Kidney (tissue), 14 donors: Measurements from ENCODE around the gene IRAK2. TPM values are rescaled to one million over a fixed set of nuclear protein-coding genes. Genes with fewer than 3 reads are reported as not detected.
A peak's percentile ranks its signal among the peaks of the same experiment; 100 is the strongest.

ENCODE experiments used
- DNase-seq, 5 donors: peaks; one replicate each; pipeline ENCODE4 v3.0.0-alpha.2; 2013 to 2020
- FAIRE-seq: peaks from 2 replicates; lab custom pipeline; 2012; peaks lifted over from hg19 to GRCh38; lab: Jason Lieb, UNC
- H3K27ac ChIP-seq, 2 donors: one replicate each; pipeline ENCODE4 v1.7.0; 2013; ENCODE audit warnings: low read depth in 2 of 2, low read length in 2 of 2, inconsistent platforms in 1 of 2
- H3K27me3 ChIP-seq: one replicate; pipeline ENCODE4 v1.7.1; 2013; ENCODE audit warnings: low read length, inconsistent platforms; ENCODE audit not compliant: control insufficient read depth, insufficient read depth
- H3K36me3 ChIP-seq, 3 donors: one replicate each; pipeline versions ENCODE4 v1.7.0 to v1.7.1; 2013; ENCODE audit warnings: low read length in 3 of 3, control low read depth in 1 of 3, inconsistent platforms in 1 of 3; ENCODE audit not compliant: insufficient read depth in 3 of 3, control insufficient read depth in 2 of 3
- H3K4me1 ChIP-seq, 3 donors: one replicate each; pipeline versions ENCODE4 v1.7.0 to v1.7.1; 2013; ENCODE audit warnings: low read length in 3 of 3, inconsistent platforms in 1 of 3, low read depth in 1 of 3; ENCODE audit not compliant: control insufficient read depth in 2 of 3, insufficient read depth in 2 of 3
- H3K4me3 ChIP-seq, 3 donors: one replicate each; pipeline versions ENCODE4 v1.7.0 to v1.8.1; 2013; ENCODE audit warnings: low read length in 3 of 3, control low read depth in 1 of 3, inconsistent platforms in 1 of 3
- H3K9ac ChIP-seq, 3 donors: one replicate each; pipeline versions ENCODE4 v1.7.0 to v1.7.1; 2013; ENCODE audit warnings: low read length in 3 of 3, control low read depth in 1 of 3, inconsistent platforms in 1 of 3
- H3K9me3 ChIP-seq, 3 donors: one replicate each; pipeline versions ENCODE4 v1.7.0 to v1.7.1; 2013; ENCODE audit warnings: low read length in 3 of 3, control low read depth in 1 of 3, inconsistent platforms in 1 of 3; ENCODE audit not compliant: control insufficient read depth in 2 of 3, insufficient read depth in 1 of 3
- intact Hi-C: fragments of 100-400 bp; cut with DNase I; formaldehyde crosslinking; loops from one replicate; pipeline ENCODE4 v1.11.1; 2022
- polyA plus RNA-seq: library from polyadenylated mRNA; stranded (reverse); fragments of 350-450 nt; fragmentation: Illumina TruSeq; extraction: RNeasy Lipid Tissue Mini Kit (QIAGEN cat#74804); gene quantifications from one replicate; pipeline ENCODE4 v1.2.3, GENCODE V29; 2014; ENCODE audit warnings: low read depth, low replicate concordance; ENCODE audit not compliant: insufficient read depth
- total RNA-seq: library from RNA; stranded (reverse); fragmentation: NEBNext Ultra II Directional; extraction: Animal tissue kit (Norgen Biotek cat#: 25700); gene quantifications from one replicate; pipeline ENCODE4 v1.2.1, GENCODE V29; 2021
- TF ChIP-seq, protein P1 (sequence below): IDR thresholded peaks from 3 replicates; pipeline ENCODE4 v1.5.1; 2012; ENCODE audit warnings: mild to moderate bottlenecking, moderate library complexity, borderline replicate concordance; ENCODE audit not compliant: insufficient read depth; ENCODE audit errors: extremely low read depth
- donor health status: control.
- donor health status: control.
- donor health status: control.
- donor health status: control.
- donor health status: control.
- donor health status: DM: yes; HTN: yes; CAD: no.
- donor health status: Normal renal cell carcinoma (clear cell type).

The IRAK2 gene
- total and polyA plus RNA-seq, 2 donors from 2014 or later = 1.2 to 8.9 TPM

DNA sequence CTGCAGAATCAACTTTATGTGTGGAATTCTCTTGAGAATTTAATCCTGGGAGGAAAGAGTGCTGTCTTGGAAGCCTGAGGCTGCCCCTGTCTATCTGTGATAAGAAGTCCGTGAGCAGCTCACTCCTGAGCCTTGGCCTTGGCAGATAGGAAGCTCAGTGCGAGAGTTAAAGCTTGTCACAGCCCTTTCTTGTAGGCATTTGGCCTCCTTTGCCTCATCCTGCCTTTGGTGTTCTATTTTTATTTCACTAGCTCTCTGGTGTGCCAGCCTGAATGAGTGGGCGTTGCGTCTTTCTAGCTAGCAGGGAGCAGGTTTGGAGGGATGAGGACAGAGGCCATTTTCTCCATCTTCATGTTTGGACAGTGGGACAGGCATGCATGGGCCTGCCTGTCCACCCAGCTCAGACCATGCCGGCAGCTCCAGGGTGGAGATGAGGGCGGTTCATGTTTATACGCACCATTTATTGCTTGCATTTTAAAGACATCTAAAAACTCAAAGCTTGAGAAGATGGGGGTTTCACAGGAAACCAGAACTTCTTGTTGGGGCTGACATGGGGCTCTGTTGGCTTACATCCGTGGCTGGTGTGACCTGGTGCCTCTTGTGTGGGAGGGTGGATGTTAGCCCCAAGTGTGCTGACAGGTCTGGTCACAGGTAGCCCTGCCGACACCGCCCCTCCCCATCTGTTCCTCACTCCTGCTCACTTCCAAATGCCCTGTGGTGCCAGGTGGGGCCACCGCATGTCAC is 29.8 kb downstream of the IRAK2 start:
- no peak for DNase-seq
- TF ChIP-seq, protein P1, sequence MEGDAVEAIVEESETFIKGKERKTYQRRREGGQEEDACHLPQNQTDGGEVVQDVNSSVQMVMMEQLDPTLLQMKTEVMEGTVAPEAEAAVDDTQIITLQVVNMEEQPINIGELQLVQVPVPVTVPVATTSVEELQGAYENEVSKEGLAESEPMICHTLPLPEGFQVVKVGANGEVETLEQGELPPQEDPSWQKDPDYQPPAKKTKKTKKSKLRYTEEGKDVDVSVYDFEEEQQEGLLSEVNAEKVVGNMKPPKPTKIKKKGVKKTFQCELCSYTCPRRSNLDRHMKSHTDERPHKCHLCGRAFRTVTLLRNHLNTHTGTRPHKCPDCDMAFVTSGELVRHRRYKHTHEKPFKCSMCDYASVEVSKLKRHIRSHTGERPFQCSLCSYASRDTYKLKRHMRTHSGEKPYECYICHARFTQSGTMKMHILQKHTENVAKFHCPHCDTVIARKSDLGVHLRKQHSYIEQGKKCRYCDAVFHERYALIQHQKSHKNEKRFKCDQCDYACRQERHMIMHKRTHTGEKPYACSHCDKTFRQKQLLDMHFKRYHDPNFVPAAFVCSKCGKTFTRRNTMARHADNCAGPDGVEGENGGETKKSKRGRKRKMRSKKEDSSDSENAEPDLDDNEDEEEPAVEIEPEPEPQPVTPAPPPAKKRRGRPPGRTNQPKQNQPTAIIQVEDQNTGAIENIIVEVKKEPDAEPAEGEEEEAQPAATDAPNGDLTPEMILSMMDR = no peak
- Histone ChIP-seq H3K4me3 (no peak overlapping the region), H3K36me3 (no peaks in the 10 kb centered on the region), H3K4me1 (peaks cover 0 to 24% (median 22%) of the 10 kb centered on the region in 3 donors), H3K9ac (no peak overlapping the region), H3K27me3 (no peaks in the 10 kb centered on the region), H3K9me3 (no peaks in the 10 kb centered on the region), H3K27ac (peak overlapping the region in 1 of 2 donors; percentile 36)
- intact Hi-C loops = no loop called here
- FAIRE-seq = no peak

DNA sequence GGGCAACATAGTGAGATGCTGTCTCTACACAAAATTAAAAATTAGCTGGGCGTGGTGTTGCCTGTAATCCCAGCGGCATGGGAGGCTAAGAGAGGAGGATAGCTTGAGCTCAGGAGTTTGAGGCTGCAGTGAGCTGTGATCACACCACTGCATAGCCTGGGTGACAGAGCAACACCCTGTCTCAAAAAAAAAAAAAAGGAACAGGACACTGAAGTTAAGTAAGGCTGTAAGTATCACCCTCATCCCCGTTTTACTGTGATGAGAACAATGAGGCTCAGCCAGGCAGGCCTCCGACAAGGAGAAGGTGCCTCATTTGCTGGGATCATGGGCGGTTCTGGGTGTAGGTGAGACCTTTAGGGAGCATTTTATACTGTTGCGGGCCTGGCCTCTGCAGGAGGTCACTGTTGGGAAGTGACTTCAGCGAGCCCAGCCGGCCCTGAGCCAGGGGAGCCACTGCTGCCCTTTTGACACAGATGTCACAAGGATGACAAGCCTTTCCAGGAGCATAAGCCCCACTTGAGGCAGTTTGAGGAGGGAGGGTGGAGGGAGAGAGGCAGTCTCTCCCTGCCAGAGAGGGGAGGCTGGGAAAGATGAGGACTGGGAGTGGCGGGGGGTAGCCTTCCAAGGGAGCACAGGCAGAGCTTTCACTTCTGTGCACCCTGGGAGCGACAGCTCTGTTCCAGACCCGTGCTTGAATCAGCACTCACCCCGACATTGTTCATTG is 30.8 kb downstream of the IRAK2 start:
- no peak for DNase-seq
- intact Hi-C loops = no loop called here
- H3K27me3 ChIP-seq = no peaks in the 10 kb centered on the region
- no peak for FAIRE-seq
- H3K9ac ChIP-seq = no peak overlapping the region
- no peak overlapping the region for H3K27ac ChIP-seq
- TF ChIP-seq, protein P1 = no peak
- peaks cover 0 to 24% (median 21%) of the 10 kb centered on the region in 3 donors for H3K4me1 ChIP-seq
- H3K36me3 ChIP-seq = no peaks in the 10 kb centered on the region
- no peak overlapping the region for H3K4me3 ChIP-seq
- H3K9me3 ChIP-seq = no peaks in the 10 kb centered on the region

DNA sequence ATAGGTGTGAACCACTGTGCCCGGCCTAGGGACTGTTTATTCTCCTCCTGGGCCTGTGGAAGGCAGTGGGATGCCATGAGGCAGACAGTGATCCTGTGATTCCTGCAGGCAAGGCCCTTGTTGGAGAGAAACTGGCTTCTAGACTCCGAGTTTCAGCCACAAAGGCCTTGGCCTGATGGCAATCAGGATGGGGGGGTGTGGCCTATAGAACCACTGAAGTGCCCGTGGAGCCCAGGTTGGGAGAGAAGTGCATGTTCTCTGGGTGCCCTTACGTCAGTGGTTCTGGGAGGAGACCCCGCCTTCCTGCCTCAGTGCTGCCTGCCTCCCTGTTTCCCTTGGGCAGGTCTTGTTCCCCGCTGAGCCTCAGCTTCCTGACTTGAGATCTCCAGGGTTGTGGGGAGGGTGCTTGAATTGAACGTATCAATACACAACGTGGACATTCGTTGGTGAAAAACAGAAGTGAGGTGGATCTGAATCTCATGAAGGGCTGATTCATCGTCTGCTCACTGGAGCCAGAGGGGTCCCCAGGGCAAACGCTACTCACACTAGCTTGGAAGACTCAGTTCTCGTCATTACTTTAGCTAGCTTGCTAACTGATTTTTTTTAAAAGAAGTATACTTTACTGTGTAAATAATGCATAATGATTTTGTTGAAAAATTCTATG is 31.8 kb downstream of the IRAK2 start:
- Histone ChIP-seq H3K9me3 (no peaks in the 10 kb centered on the region), H3K4me1 (peaks cover 0 to 21% (median 18%) of the 10 kb centered on the region in 3 donors), H3K27me3 (no peaks in the 10 kb centered on the region), H3K9ac (no peak overlapping the region), H3K36me3 (no peaks in the 10 kb centered on the region), H3K27ac (no peak overlapping the region), H3K4me3 (no peak overlapping the region)
- FAIRE-seq (no peak), DNase-seq (no peak)
- intact Hi-C loops = no loop called here
- TF ChIP-seq, protein P1 = no peak
